HG02678 (cell line): Measurements from ENCODE around the gene GPD1L.
"Not testable (repeated sequence)": the region's sequence is repeated elsewhere in the genome, so short reads cannot be mapped to it uniquely, and the experiment has no call there.

Source experiments
- ATAC-seq: cut with Tn5 transposase; IDR thresholded peaks from one replicate; pipeline ENCODE4 v1.9.1; 2021; ENCODE audit warnings: mild to moderate bottlenecking, moderate library complexity; ENCODE audit not compliant: unreplicated experiment

GPD1L gene

GRCh38 chr3:32180141-32180784, 73.8 kb downstream of the GPD1L start:
- ATAC-seq: no peak

DNA sequence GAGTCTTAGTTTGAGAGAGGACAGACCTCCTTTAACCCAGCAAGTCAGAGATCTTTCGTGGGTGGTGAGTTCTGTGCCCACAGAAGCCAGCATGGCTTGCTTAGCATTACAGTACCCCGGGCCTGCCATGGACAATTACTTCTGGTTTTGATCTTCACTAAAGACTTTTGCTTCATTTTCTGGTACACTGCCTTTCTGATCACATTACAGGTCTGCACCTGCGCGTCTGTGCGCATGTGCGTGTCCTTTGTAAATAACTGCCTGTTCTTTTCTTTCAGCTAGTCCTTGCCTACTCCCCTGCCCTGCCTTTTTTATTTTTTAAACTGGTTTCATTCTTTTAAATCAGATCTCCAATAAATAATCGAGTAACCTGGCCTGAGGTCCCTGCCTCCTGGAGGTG, 74.9 kb downstream of the GPD1L start:
- no peak for ATAC-seq

GRCh38 chr3:32181796-32182195, 75.4 kb downstream of the GPD1L start:
- no peak for ATAC-seq

- ATAC-seq: no peak
Measured at GRCh38 chr3:32184187-32184730, 77.8 kb downstream of the GPD1L start.

- ATAC-seq: no peak
Measured at GRCh38 chr3:32186097-32186496, 79.7 kb downstream of the GPD1L start.

GRCh38 chr3:32186876-32187275, 80.5 kb downstream of the GPD1L start:
- no peak for ATAC-seq

GRCh38 chr3:32189693-32190092, 83.3 kb downstream of the GPD1L start:
- no peak for ATAC-seq

GRCh38 chr3:32190556-32190955, 84.1 kb downstream of the GPD1L start:
- ATAC-seq: not testable (repeated sequence)

DNA sequence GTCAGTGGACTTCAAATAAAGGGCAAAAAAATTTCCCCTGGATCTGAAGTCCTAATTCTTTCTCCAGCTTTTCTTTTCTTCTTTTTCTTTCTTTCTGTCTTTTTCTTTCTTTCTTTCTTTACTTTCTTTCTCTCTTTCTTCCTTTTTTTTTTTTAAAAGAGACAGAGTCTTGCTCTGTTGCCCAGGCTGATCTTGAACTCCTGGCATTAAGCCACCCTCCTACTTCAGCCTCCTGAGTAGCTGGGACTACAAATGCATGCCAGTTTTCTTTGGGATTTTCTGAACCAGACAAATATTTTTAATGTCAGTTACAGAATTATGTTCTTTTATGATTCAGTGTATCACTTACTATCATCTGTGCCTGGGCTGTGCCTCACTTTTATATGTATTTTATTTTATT, 86.7 kb downstream of the GPD1L start:
- no peak for ATAC-seq

GRCh38 chr3:32194653-32195052, 88.2 kb downstream of the GPD1L start:
- ATAC-seq: no peak

GRCh38 chr3:32195995-32196540, 89.6 kb downstream of the GPD1L start:
- ATAC-seq: no peak

GRCh38 chr3:32197991-32198390, 91.6 kb downstream of the GPD1L start:
- ATAC-seq: no peak

GRCh38 chr3:32198714-32199113, 92.3 kb downstream of the GPD1L start:
- ATAC-seq: no peak

- no peak for ATAC-seq
Measured at GRCh38 chr3:32200490-32200889, 94.1 kb downstream of the GPD1L start.

- no peak for ATAC-seq
Measured at GRCh38 chr3:32200992-32201758, 94.8 kb downstream of the GPD1L start.

DNA sequence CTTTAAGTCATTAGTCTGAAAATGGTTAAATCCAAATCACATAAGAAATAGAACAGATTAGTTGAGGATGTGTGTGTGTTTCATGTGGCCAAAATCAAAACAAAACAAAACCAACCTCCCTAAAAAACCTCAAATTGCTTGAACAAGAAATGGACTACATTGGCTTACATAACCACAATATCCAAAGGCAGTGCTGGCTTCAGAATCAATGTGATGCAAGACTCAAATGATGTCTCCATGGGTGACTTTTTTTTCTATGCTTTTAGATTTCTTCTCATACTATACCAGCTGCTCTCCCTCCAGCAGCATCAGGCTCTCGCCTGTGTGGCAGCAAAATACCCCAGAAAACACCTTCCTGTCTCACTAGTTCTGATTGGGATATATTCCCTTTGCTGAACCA, 96.1 kb downstream of the GPD1L start:
- no peak for ATAC-seq

GRCh38 chr3:32203854-32204253, 97.4 kb downstream of the GPD1L start:
- ATAC-seq: no peak

DNA sequence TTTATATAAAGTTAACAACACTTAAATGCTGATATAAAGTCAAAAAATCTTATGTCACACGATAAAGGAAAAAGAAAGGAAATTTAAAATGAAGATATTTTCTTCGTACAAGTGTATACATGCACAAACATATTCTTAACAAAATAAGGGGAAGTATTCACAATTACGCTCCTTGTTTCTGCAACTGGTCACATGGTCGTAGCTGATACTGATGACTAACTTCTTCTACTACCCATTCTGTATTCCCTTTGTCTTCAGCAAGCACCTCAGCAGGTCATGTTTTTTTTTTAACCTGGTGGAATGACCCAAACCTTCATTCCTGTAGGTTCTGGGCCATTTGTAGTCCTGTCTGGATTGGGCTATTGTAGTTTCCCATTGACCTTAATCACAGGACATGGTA, 102.0 kb downstream of the GPD1L start:
- ATAC-seq: no peak

- ATAC-seq: no peak
Measured at GRCh38 chr3:32215185-32215584, 108.8 kb downstream of the GPD1L start.

DNA sequence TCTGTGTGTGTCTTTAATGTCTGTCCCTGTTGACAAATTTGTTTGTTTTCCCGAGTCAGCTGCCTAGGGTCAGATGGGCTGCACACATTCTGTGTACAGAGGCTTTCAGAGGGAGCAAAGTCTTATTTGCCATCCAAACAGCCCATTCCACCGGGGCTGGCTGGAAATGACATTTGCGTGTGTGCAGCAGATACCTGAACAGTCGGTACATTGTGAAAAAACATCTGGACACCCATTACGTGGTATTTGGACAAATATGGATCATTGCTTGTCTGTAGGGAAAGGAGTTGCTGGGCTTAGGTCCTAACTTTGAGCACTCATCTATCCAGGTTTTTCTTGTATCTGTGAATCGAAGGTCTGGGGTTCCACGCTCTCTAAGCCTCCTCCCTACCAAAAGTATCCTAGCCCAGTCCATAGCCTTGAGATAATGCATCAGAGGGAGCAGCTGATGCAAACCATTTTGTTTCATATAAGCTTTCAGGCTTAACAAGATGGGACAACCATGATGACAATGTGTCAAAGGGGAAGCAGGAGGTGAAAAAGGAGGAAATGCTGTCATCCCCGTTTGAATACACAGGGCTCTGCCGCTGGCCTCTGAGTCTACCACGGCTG, 109.9 kb downstream of the GPD1L start:
- ATAC-seq: no peak

DNA sequence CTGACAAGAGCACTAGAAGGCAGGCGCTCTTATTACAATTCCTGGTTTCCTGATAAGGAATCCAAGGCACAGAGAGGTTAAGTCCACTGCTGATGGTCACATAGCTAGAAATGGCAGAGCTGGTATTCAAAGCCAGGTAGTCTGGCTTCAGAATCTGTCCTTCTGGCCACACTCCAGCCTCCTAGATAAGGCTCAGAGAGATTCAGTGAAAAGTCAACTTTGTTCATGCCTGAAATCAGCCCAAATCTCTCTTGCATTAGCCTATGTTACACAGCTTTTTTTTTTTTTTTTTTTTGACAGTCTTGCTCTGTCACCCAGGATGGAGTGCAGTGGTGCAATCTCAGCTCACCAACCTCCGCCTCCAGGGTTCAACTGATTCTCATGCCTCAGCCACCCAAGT, 110.9 kb downstream of the GPD1L start:
- ATAC-seq: no peak
